Thoracic aorta (tissue), 2 donors: ENCODE data around the gene GREB1L. TPM values are rescaled to one million over a fixed set of nuclear protein-coding genes. Genes with fewer than 3 reads are reported as not detected.

ENCODE experiments used
- ATAC-seq: fragments of 150-250 bp; one replicate; pipeline ENCODE4 v1.8.0; 2017; ENCODE audit warnings: low read depth; ENCODE audit not compliant: insufficient number of reproducible peaks, low FRiP score
- DNase-seq: peaks from one replicate; pipeline ENCODE4 v3.0.0-alpha.2; 2020; ENCODE audit warnings: low spot score
- H3K27ac ChIP-seq, 2 donors: fragments of 200-600 bp; sonication (generic); 1 replicate in 1 of 2; 2 replicates in 1 of 2; pipeline ENCODE4 v1.5.1; 2016; ENCODE audit warnings: mild to moderate bottlenecking in 2 of 2, moderate library complexity in 2 of 2
- H3K27me3 ChIP-seq: fragments of 200-600 bp; sonication (generic); replicated peaks from 2 replicates; pipeline ENCODE4 v1.6.0; 2016; ENCODE audit warnings: mild to moderate bottlenecking; ENCODE audit not compliant: insufficient read depth
- H3K36me3 ChIP-seq: fragments of 200-600 bp; sonication (generic); one replicate; pipeline ENCODE4 v1.5.1; 2016
- H3K4me1 ChIP-seq, 2 donors: fragments of 200-600 bp; sonication (generic); 1 replicate in 1 of 2; 2 replicates in 1 of 2; pipeline versions ENCODE4 v1.5.1 to v1.6.0; 2016; ENCODE audit warnings: low read depth in 2 of 2, mild to moderate bottlenecking in 1 of 2; ENCODE audit not compliant: control insufficient read depth in 1 of 2
- H3K4me3 ChIP-seq: fragments of 200-600 bp; sonication (generic); 2 replicates; pipeline ENCODE4 v1.5.1; 2016; ENCODE audit warnings: mild to moderate bottlenecking
- H3K9me3 ChIP-seq: fragments of 200-600 bp; sonication (generic); 2 replicates; pipeline ENCODE4 v1.5.1; 2016
- CTCF ChIP-seq: fragments of 200-600 bp; sonication (generic); IDR thresholded peaks from one replicate; pipeline ENCODE4 v1.5.1; 2019; ENCODE audit warnings: antibody characterized with exemption
- total RNA-seq, 2 donors: library from RNA; depleted of rRNA; stranded (reverse); fragments of >200 nt; gene quantifications; one replicate each; pipeline versions ENCODE4 v1.1.0 to v1.2.3, GENCODE V29; 2016

The GREB1L gene
- total RNA-seq, 2 donors from 2014 or later = 12.7 to 20.0 TPM

GRCh38 chr18:21218862-21219261 is 23.2 kb upstream of the GREB1L start:
- Histone ChIP-seq H3K36me3 (no peaks in the 10 kb centered on the region), H3K4me3 (no peak overlapping the region), H3K9me3 (no peaks in the 10 kb centered on the region), H3K27ac (no peak overlapping the region), H3K4me1 (no peaks in the 10 kb centered on the region), H3K27me3 (no peaks in the 10 kb centered on the region)
- no peak for DNase-seq
- no peak for ATAC-seq
- no peak for TF ChIP-seq CTCF

DNA sequence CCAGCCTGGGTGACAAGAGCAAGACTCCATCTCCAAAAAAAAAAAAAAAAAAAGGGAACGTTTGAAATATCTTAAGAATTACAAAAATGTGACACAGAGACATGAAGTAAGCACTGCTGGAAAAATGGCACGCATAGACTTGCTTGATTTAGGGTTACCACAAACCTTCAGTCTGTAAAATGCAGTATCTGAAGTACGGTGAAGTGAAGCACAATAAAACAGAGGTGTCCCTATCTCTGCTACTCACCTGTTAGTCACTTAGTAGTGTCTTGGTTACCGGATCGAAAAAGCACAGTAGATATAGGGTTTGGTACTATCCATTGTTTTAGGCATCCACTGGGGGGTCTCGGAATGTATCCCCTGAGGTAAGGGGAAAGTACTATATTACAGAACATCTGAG is 11.6 kb upstream of the GREB1L start:
- H3K27ac ChIP-seq = no peak overlapping the region
- no peak for DNase-seq
- no peaks in the 10 kb centered on the region for H3K4me1 ChIP-seq
- ATAC-seq = no peak
- H3K36me3 ChIP-seq = no peaks in the 10 kb centered on the region
- TF ChIP-seq CTCF = no peak
- H3K9me3 ChIP-seq = no peaks in the 10 kb centered on the region
- no peaks in the 10 kb centered on the region for H3K27me3 ChIP-seq
- no peak overlapping the region for H3K4me3 ChIP-seq

- Histone ChIP-seq H3K4me3 (peak overlapping the region; percentile 88), H3K27ac (peak overlapping the region in 1 of 2 donors; percentile 50), H3K9me3 (no peaks in the 10 kb centered on the region), H3K36me3 (no peaks in the 10 kb centered on the region), H3K27me3 (no peaks in the 10 kb centered on the region), H3K4me1 (no peaks in the 10 kb centered on the region)
- no peak for TF ChIP-seq CTCF
- DNase-seq = no peak
- no peak for ATAC-seq
These were observed 557 bp upstream of the GREB1L start for GRCh38 chr18:21241301-21242048.

GRCh38 chr18:21242780-21243401 is 859 bp downstream of the GREB1L start:
- H3K4me1 ChIP-seq = no peaks in the 10 kb centered on the region
- no peak for TF ChIP-seq CTCF
- no peaks in the 10 kb centered on the region for H3K27me3 ChIP-seq
- ATAC-seq (peak; percentile 40), DNase-seq (no peak)
- peak overlapping the region; percentile 31 to 64 for H3K27ac ChIP-seq
- H3K4me3 ChIP-seq = peak overlapping the region; percentile 88
- no peaks in the 10 kb centered on the region for H3K36me3 ChIP-seq
- no peaks in the 10 kb centered on the region for H3K9me3 ChIP-seq

GRCh38 chr18:21254576-21254975 is 12.5 kb downstream of the GREB1L start:
- peaks cover 0 to 5% of the 10 kb centered on the region in 2 donors for H3K4me1 ChIP-seq
- no peaks in the 10 kb centered on the region for H3K27me3 ChIP-seq
- no peaks in the 10 kb centered on the region for H3K9me3 ChIP-seq
- DNase-seq (no peak), ATAC-seq (no peak)
- no peak overlapping the region for H3K4me3 ChIP-seq
- no peak overlapping the region for H3K27ac ChIP-seq
- H3K36me3 ChIP-seq = no peaks in the 10 kb centered on the region
- no peak for TF ChIP-seq CTCF
